Left renal pelvis (tissue), 4 donors: Measurements from ENCODE around the gene SORT1. TPM values are rescaled to one million over a fixed set of nuclear protein-coding genes. Genes with fewer than 3 reads are reported as not detected.
"Not testable (repeated sequence)": the region's sequence is repeated elsewhere in the genome, so short reads cannot be mapped to it uniquely, and the experiment has no call there.

Experiments
- DNase-seq, 4 donors: peaks; one replicate each; pipeline ENCODE4 v3.0.0-alpha.2; 2013; ENCODE audit warnings: low read depth in 4 of 4, low spot score in 3 of 4
- polyA plus RNA-seq, 4 donors: library from polyadenylated mRNA; unstranded; fragments of 120-200 nt; gene quantifications; one replicate each; pipeline ENCODE4 v1.2.1, GENCODE V29; 2013; ENCODE audit not compliant: insufficient read length in 4 of 4

Gene SORT1
- polyA plus RNA-seq, 4 donors: 25.7 to 63.4 (median 58.9) TPM

- DNase-seq: no peak
Observed at GRCh38 chr1:109304226-109304920, 93.3 kb downstream of the SORT1 start.

GRCh38 chr1:109301874-109302273 is 95.8 kb downstream of the SORT1 start:
- no peak for DNase-seq

GRCh38 chr1:109300650-109301151 is 97.0 kb downstream of the SORT1 start:
- no peak for DNase-seq

- no peak for DNase-seq
Observed at GRCh38 chr1:109299558-109300343, 98.0 kb downstream of the SORT1 start.

- DNase-seq: no peak
Observed at GRCh38 chr1:109298666-109299557, 98.8 kb downstream of the SORT1 start.

GRCh38 chr1:109296782-109297181 is 100.9 kb downstream of the SORT1 start:
- no peak for DNase-seq

GRCh38 chr1:109295712-109296415 is 101.9 kb downstream of the SORT1 start:
- no peak for DNase-seq

GRCh38 chr1:109294481-109294880 is 103.2 kb downstream of the SORT1 start:
- DNase-seq: no peak

- DNase-seq: no peak
Observed at GRCh38 chr1:109293026-109293425, 104.7 kb downstream of the SORT1 start.

- no peak for DNase-seq
Observed at GRCh38 chr1:109292364-109292763, 105.4 kb downstream of the SORT1 start.

- DNase-seq: no peak
Observed at GRCh38 chr1:109290998-109291397, 106.7 kb downstream of the SORT1 start.

- DNase-seq: no peak
Observed at GRCh38 chr1:109290137-109290536, 107.6 kb downstream of the SORT1 start.

- DNase-seq: not testable (repeated sequence)
Observed at GRCh38 chr1:109286762-109287161, 111.0 kb downstream of the SORT1 start.

- DNase-seq: no peak
Observed at GRCh38 chr1:109283748-109284600, 113.7 kb downstream of the SORT1 start.

- DNase-seq: peak; percentile 90 to 92 (median 90)
Observed at GRCh38 chr1:109282952-109283747, 114.6 kb downstream of the SORT1 start, which contains the start of gene PSRC1. Gene PSRC1, minus strand, starts transcription at chr1:109283145.

- no peak for DNase-seq
Observed at GRCh38 chr1:109282497-109282951, 115.2 kb downstream of the SORT1 start.

- no peak for DNase-seq
Observed at GRCh38 chr1:109281680-109282496, 115.8 kb downstream of the SORT1 start.
